ENCODE data around the gene CDH2.

DNA sequence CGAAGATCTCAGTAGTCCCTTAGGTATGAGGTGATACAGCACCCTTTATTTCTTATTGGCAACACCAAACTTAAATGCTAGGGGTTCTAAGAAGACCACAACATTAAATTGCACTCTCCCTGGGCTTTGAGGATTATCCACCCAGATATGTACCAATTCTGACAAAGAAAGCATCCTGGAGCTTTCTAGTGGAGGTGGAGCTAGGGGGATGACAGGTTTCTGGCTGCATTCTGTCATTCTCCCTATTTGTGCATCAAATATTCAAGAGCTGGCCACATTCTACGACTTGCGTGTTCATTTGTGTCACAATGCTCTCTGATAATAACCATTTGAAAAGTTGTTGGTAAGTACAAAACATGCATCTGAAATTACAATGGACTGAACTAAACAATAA is 111.1 kb downstream of the CDH2 start:
- TF ChIP-seq, protein P1, sequence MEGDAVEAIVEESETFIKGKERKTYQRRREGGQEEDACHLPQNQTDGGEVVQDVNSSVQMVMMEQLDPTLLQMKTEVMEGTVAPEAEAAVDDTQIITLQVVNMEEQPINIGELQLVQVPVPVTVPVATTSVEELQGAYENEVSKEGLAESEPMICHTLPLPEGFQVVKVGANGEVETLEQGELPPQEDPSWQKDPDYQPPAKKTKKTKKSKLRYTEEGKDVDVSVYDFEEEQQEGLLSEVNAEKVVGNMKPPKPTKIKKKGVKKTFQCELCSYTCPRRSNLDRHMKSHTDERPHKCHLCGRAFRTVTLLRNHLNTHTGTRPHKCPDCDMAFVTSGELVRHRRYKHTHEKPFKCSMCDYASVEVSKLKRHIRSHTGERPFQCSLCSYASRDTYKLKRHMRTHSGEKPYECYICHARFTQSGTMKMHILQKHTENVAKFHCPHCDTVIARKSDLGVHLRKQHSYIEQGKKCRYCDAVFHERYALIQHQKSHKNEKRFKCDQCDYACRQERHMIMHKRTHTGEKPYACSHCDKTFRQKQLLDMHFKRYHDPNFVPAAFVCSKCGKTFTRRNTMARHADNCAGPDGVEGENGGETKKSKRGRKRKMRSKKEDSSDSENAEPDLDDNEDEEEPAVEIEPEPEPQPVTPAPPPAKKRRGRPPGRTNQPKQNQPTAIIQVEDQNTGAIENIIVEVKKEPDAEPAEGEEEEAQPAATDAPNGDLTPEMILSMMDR (IDR thresholded peaks at IDR 0.05) = no peak
- no peak for TF ChIP-seq EP300 (IDR thresholded peaks at IDR 0.05; ENCODE audit: low read depth)

Measured in transverse colon (tissue), 3 donors.